Peyer's patch (tissue), 4 donors: Measurements from ENCODE around the gene DNMBP.

Source experiments
- CTCF ChIP-seq, 6 experiments: fragments of 450-650 bp in 4 of 6; fragments of 200-600 bp in 2 of 6; sonication (generic) in 1 of 6; IDR thresholded peaks; one replicate each; pipeline ENCODE4 v1.5.1; 2017 to 2019; ENCODE audit warnings: antibody characterized with exemption in 6 of 6, mild to moderate bottlenecking in 3 of 6, moderate library complexity in 1 of 6
- POLR2A ChIP-seq, 2 donors: fragments of 450-650 bp; IDR thresholded peaks; one replicate each; pipeline ENCODE4 v1.5.1; 2017; ENCODE audit warnings: antibody characterized with exemption in 2 of 2, mild to moderate bottlenecking in 2 of 2, moderate library complexity in 2 of 2

- TF ChIP-seq CTCF (IDR thresholded peaks at IDR 0.05) (no peak), POLR2A (IDR thresholded peaks at IDR 0.05) (no peak)
Observed at GRCh38 chr10:100057948-100058347, 48.2 kb upstream of the DNMBP start.
